OCI-LY7 (cell line): ENCODE data around the gene ATP6V0D1. TPM values are rescaled to one million over a fixed set of nuclear protein-coding genes. Genes with fewer than 3 reads are reported as not detected.

Experiments used
- BruUV-seq: library from RNA; stranded (reverse); fragments of 400-500 nt; replicated peaks from 2 replicates; lab custom pipeline; 2021; lab: Mats Ljungman, UMichigan
- CTCF ChIA-PET: fragments of 300-600 bp; sonication (Branson Sonifier 250); formaldehyde crosslinking; loops from one replicate; lab custom pipeline; 2022; ENCODE audit warnings: antibody characterized with exemption; ENCODE audit not compliant: unreplicated experiment; lab: Charles Lee
- POLR2A ChIA-PET: fragments of 300-600 bp; sonication (Branson Sonifier 250); formaldehyde crosslinking; loops from one replicate; lab custom pipeline; 2022; ENCODE audit warnings: antibody characterized with exemption; lab: Charles Lee
- DNase-seq: peaks from one replicate; pipeline ENCODE4 v3.0.0-alpha.2; 2015; ENCODE audit warnings: low spot score
- H2AFZ ChIP-seq: fragments of 200-600 bp; sonication (generic), shearing (Covaris generic); 2 replicates; pipeline ENCODE4 v1.6.1; 2014; ENCODE audit warnings: mild to moderate bottlenecking, antibody characterized with exemption, low read length, moderate library complexity
- H3K27ac ChIP-seq: fragments of 200-600 bp; sonication (generic); 2 replicates; pipeline ENCODE4 v1.5.1; 2014; ENCODE audit warnings: mixed run types, low read depth, mild to moderate bottlenecking, moderate library complexity, low read length, inconsistent platforms; ENCODE audit not compliant: poor library complexity, severe bottlenecking
- H3K36me3 ChIP-seq: fragments of 200-600 bp; sonication (generic); 2 replicates; pipeline ENCODE4 v1.6.1; 2014; ENCODE audit warnings: mild to moderate bottlenecking, antibody characterized with exemption, low read length, moderate library complexity, mixed read lengths; ENCODE audit not compliant: insufficient read depth
- H3K4me1 ChIP-seq: fragments of 200-600 bp; sonication (generic); 2 replicates; pipeline ENCODE4 v1.5.1; 2014; ENCODE audit warnings: mild to moderate bottlenecking, low read length; ENCODE audit not compliant: insufficient read depth, poor library complexity, severe bottlenecking
- H3K4me2 ChIP-seq: fragments of 200-600 bp; sonication (generic); 2 replicates; pipeline ENCODE4 v1.6.1; 2014; ENCODE audit warnings: mild to moderate bottlenecking, low read length
- H3K4me3 ChIP-seq: fragments of 200-600 bp; sonication (generic); 2 replicates; pipeline ENCODE4 v1.5.1; 2014; ENCODE audit warnings: mild to moderate bottlenecking, low read depth, low read length; ENCODE audit not compliant: poor library complexity, severe bottlenecking
- H3K79me2 ChIP-seq: fragments of 200-600 bp; sonication (generic); 2 replicates; pipeline ENCODE4 v1.6.1; 2016; ENCODE audit warnings: low read depth, mild to moderate bottlenecking, low read length, moderate library complexity, mixed read lengths; ENCODE audit not compliant: insufficient read depth
- H3K9me2 ChIP-seq: fragments of 200-600 bp; sonication (generic); 2 replicates; pipeline ENCODE4 v1.6.1; 2016; ENCODE audit warnings: mild to moderate bottlenecking, low read length, mixed read lengths; ENCODE audit not compliant: insufficient read depth
- H3K9me3 ChIP-seq: fragments of 200-600 bp; sonication (generic); 2 replicates; pipeline ENCODE4 v1.6.1; 2014; ENCODE audit warnings: mild to moderate bottlenecking, mixed run types, low read length, mixed read lengths
- H4K20me1 ChIP-seq: fragments of 200-600 bp; sonication (generic); 2 replicates; pipeline ENCODE4 v1.6.1; 2014; ENCODE audit warnings: mild to moderate bottlenecking, antibody characterized with exemption, low read length, moderate library complexity, mixed read lengths; ENCODE audit not compliant: insufficient read depth
- CTCF ChIP-seq: fragments of 200-600 bp; sonication (generic); conservative IDR thresholded peaks from 2 replicates; pipeline ENCODE4 v1.5.1; 2014; ENCODE audit warnings: mild to moderate bottlenecking, antibody characterized with exemption, low read length, moderate library complexity, mixed read lengths
- EZH2phosphoT487 ChIP-seq: fragments of 200-600 bp; sonication (generic); IDR thresholded peaks from 2 replicates; pipeline ENCODE4 v1.6.1; 2018; ENCODE audit warnings: low read depth, borderline replicate concordance, mild to moderate bottlenecking, mixed run types, antibody characterized with exemption, low read length, moderate library complexity, mixed read lengths
- intact Hi-C: fragments of 100-400 bp; cut with micrococcal nuclease; formaldehyde crosslinking; loops from one replicate; pipeline ENCODE4 v1.10.0; 2022; ENCODE audit not compliant: unreplicated experiment
- total RNA-seq, 2 experiments: library from RNA; depleted of rRNA in 1 of 2; stranded (reverse); fragments of >200 nt in 1 of 2; shearing (Covaris generic) in 1 of 2; gene quantifications; 2 replicates each; pipeline ENCODE4 v1.2.3, GENCODE V29; 2014 to 2022

ATP6V0D1 gene
- total RNA-seq, 2 experiments from 2014 or later, result 24.4 to 38.0 TPM

- Histone ChIP-seq H2AFZ (no peak overlapping the region), H3K4me2 (no peak overlapping the region), H3K27ac (no peak overlapping the region), H3K36me3 (no peaks in the 10 kb centered on the region), H3K9me2 (no peaks in the 10 kb centered on the region), H3K9me3 (no peaks in the 10 kb centered on the region), H3K4me3 (no peak overlapping the region), H3K4me1 (no peaks in the 10 kb centered on the region), H3K79me2 (no peaks in the 10 kb centered on the region), H4K20me1 (no peaks in the 10 kb centered on the region)
- no peak for DNase-seq
- CTCF ChIA-PET, result interaction anchor here (0.6 kb wide), 1 partner anchor 8 kb away, joined by 3 read pairs; no protein-coding TSS in a partner anchor
- TF ChIP-seq CTCF (no peak), EZH2phosphoT487 (no peak)
- POLR2A ChIA-PET, result interaction anchor here (0.6 to 0.7 kb wide), 2 partner anchors 173 to 288 kb away, joined by 3 read pairs; no protein-coding TSS in a partner anchor
- no TSS peak for BruUV-seq
- intact Hi-C loops, result no loop called here
These were observed 61.0 kb downstream of the ATP6V0D1 start for GRCh38 chr16:67419931-67420330.

- Histone ChIP-seq H3K27ac (no peak overlapping the region), H3K9me2 (no peaks in the 10 kb centered on the region), H3K4me2 (no peak overlapping the region), H4K20me1 (no peaks in the 10 kb centered on the region), H3K36me3 (no peaks in the 10 kb centered on the region), H3K9me3 (no peaks in the 10 kb centered on the region), H3K79me2 (no peaks in the 10 kb centered on the region), H2AFZ (no peak overlapping the region), H3K4me1 (no peaks in the 10 kb centered on the region), H3K4me3 (no peak overlapping the region)
- ChIA-PET POLR2A (no interaction called here), CTCF (interaction anchor here (0.6 kb wide), 1 partner anchor 9 kb away, joined by 3 read pairs; no protein-coding TSS in a partner anchor)
- intact Hi-C loops, result no loop called here
- DNase-seq, result no peak
- no TSS peak for BruUV-seq
- no peak for TF ChIP-seq EZH2phosphoT487
- no peak for TF ChIP-seq CTCF
These were observed 61.5 kb downstream of the ATP6V0D1 start for GRCh38 chr16:67419502-67419901.

GRCh38 chr16:67417333-67418061 lies 63.5 kb downstream of the ATP6V0D1 start:
- no peak overlapping the region for H2AFZ ChIP-seq
- H3K79me2 ChIP-seq, result no peaks in the 10 kb centered on the region
- no TSS peak for BruUV-seq
- no peak overlapping the region for H3K4me2 ChIP-seq
- no peaks in the 10 kb centered on the region for H3K9me2 ChIP-seq
- H3K27ac ChIP-seq, result no peak overlapping the region
- H3K4me1 ChIP-seq, result no peaks in the 10 kb centered on the region
- POLR2A ChIA-PET, result no interaction called here
- TF ChIP-seq EZH2phosphoT487 (no peak), CTCF (no peak)
- CTCF ChIA-PET, result no interaction called here
- no peaks in the 10 kb centered on the region for H3K36me3 ChIP-seq
- no peak overlapping the region for H3K4me3 ChIP-seq
- no peak for DNase-seq
- intact Hi-C loops, result no loop called here
- no peaks in the 10 kb centered on the region for H3K9me3 ChIP-seq
- H4K20me1 ChIP-seq, result no peaks in the 10 kb centered on the region
